A673 (cell line): ENCODE measurements around the gene SLC12A6.

Experiments
- CTCF ChIP-seq: fragments of 300-800, 200-600 bp; sonication (generic); conservative IDR thresholded peaks from 2 replicates; pipeline ENCODE4 v1.5.1; 2017; ENCODE audit warnings: low read depth, mild to moderate bottlenecking, antibody characterized with exemption, low read length, moderate library complexity, mixed read lengths
- EZH2 ChIP-seq: fragments of 200-600 bp; sonication (generic); IDR thresholded peaks from 2 replicates; pipeline ENCODE4 v1.6.1; 2017; ENCODE audit warnings: borderline replicate concordance, low read depth, mild to moderate bottlenecking, mixed read lengths, antibody characterized with exemption, low read length; ENCODE audit not compliant: poor library complexity, severe bottlenecking

- no peak for TF ChIP-seq CTCF
- no peak for TF ChIP-seq EZH2
Observed at GRCh38 chr15:34259566-34259965, 78.0 kb downstream of the SLC12A6 start.
